SK-N-SH (cell line): ENCODE data around the gene FRMD1.

Experiments
- CHD2 ChIP-seq: fragments of 150-350 bp; IDR thresholded peaks from 2 replicates; pipeline ENCODE4 v1.6.1; 2018; ENCODE audit warnings: low read length; ENCODE audit not compliant: partially characterized antibody
- CTCF ChIP-seq: fragments of 200-600 bp; sonication (generic); IDR thresholded peaks from 2 replicates; pipeline ENCODE4 v1.6.1; 2017; ENCODE audit warnings: antibody characterized with exemption, mild to moderate bottlenecking, moderate library complexity
- EZH2phosphoT487 ChIP-seq: fragments of 200-600 bp; sonication (generic); IDR thresholded peaks from 2 replicates; pipeline ENCODE4 v1.6.1; 2017; ENCODE audit warnings: low read depth, mixed run types, mild to moderate bottlenecking, antibody characterized with exemption, moderate library complexity, borderline replicate concordance
- FOXJ3 ChIP-seq: sonication (generic); formaldehyde crosslinking; IDR thresholded peaks from 2 replicates; pipeline ENCODE4 v1.5.1; 2020; ENCODE audit warnings: mild to moderate bottlenecking, missing genetic modification reagents
- FOXM1 ChIP-seq: IDR thresholded peaks from 2 replicates; pipeline ENCODE4 v1.4.0; 2012; ENCODE audit warnings: low read depth, mild to moderate bottlenecking
- NFIC ChIP-seq: IDR thresholded peaks from 2 replicates; pipeline ENCODE4 v1.4.0; 2012; ENCODE audit warnings: borderline replicate concordance
- POLR2AphosphoS5 ChIP-seq: IDR thresholded peaks from 2 replicates; pipeline ENCODE4 v1.6.1; 2012; ENCODE audit warnings: low read depth, low read length
- RAD21 ChIP-seq: IDR thresholded peaks from 2 replicates; pipeline ENCODE4 v1.6.1; 2012; ENCODE audit warnings: mild to moderate bottlenecking, low read length
- SMC3 ChIP-seq: IDR thresholded peaks from 2 replicates; pipeline ENCODE4 v1.6.1; 2012; ENCODE audit warnings: low read depth, low read length, improper control_type of control experiment
- TAF1 ChIP-seq: IDR thresholded peaks from 2 replicates; pipeline ENCODE4 v1.6.1; 2012; ENCODE audit warnings: low read depth, mild to moderate bottlenecking, low read length, moderate library complexity, borderline replicate concordance
- TCF12 ChIP-seq: IDR thresholded peaks from 2 replicates; pipeline ENCODE4 v1.4.0; 2012

- TF ChIP-seq EZH2phosphoT487 = no peak
- no peak for TF ChIP-seq CHD2
- no peak for TF ChIP-seq FOXJ3 (CRISPR knock-in tag)
- no peak for TF ChIP-seq CTCF
- no peak for TF ChIP-seq POLR2AphosphoS5
- no peak for TF ChIP-seq NFIC
- TF ChIP-seq TCF12 = no peak
- TF ChIP-seq SMC3 = no peak
- TF ChIP-seq TAF1 = no peak
- TF ChIP-seq FOXM1 = no peak
- TF ChIP-seq RAD21 = no peak
Measured at GRCh38 chr6:168073937-168074730, 4.9 kb downstream of the FRMD1 start.
